Progenitor cell of endocrine pancreas (in vitro differentiated cells): ENCODE data around the gene GRPEL2. TPM values are rescaled to one million over a fixed set of nuclear protein-coding genes. Genes with fewer than 3 reads are reported as not detected.

ENCODE experiments used
- DNase-seq: peaks from one replicate; pipeline ENCODE4 v3.0.0; 2021; ENCODE audit warnings: low spot score; ENCODE audit not compliant: unreplicated experiment
- H3K27ac Mint-ChIP-seq: 2 replicates; pipeline ENCODE4 v1.8.0; 2021; ENCODE audit warnings: mild to moderate bottlenecking, moderate library complexity, mixed read lengths
- H3K27me3 Mint-ChIP-seq: 2 replicates; pipeline ENCODE4 v1.8.0; 2021; ENCODE audit warnings: mixed read lengths
- H3K36me3 Mint-ChIP-seq: 2 replicates; pipeline ENCODE4 v1.8.0; 2022; ENCODE audit warnings: mixed read lengths; ENCODE audit not compliant: insufficient read depth
- H3K4me1 Mint-ChIP-seq: 2 replicates; pipeline ENCODE4 v1.8.0; 2021; ENCODE audit warnings: low read depth, mixed read lengths
- H3K4me3 Mint-ChIP-seq: 2 replicates; pipeline ENCODE4 v1.8.0; 2021; ENCODE audit warnings: low read depth, mild to moderate bottlenecking, moderate library complexity, mixed read lengths
- H3K9me3 Mint-ChIP-seq: 2 replicates; pipeline ENCODE4 v1.8.0; 2021; ENCODE audit warnings: low read depth, mixed read lengths
- total RNA-seq: library from RNA; stranded (reverse); gene quantifications from 2 replicates; pipeline ENCODE4 v1.2.1, GENCODE V29; 2021
- TF ChIP-seq, protein P1 (sequence below): fragments of 200-600 bp; sonication (generic); IDR thresholded peaks from one replicate; pipeline ENCODE4 v1.5.0; 2021; ENCODE audit warnings: antibody characterized with exemption, mild to moderate bottlenecking; ENCODE audit not compliant: unreplicated experiment

The GRPEL2 gene
- total RNA-seq, 1 donor from 2014 or later, result 17.6 TPM

DNA sequence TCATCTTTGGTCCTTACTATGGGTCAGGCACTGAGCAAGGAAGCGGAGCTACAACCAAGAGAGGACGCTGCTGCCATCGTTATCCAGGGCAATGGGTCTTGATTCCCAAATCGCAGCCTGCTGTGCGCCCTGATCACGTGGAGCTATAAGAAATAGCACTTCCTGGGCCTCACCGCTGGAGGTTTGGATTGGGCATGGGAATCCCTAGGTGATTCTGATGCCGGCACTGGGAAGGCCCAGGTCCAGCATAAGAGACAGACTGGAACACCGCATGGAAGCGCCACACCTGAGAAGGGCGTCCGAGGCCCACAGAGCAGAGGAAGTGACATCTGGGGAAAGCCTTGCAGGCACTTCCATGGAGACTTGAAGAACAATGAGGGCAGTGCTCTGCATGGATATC, 30.8 kb downstream of the GRPEL2 start:
- DNase-seq, result no peak
- H3K4me1 Mint-ChIP-seq, result no peaks in the 10 kb centered on the region
- TF ChIP-seq, protein P1, sequence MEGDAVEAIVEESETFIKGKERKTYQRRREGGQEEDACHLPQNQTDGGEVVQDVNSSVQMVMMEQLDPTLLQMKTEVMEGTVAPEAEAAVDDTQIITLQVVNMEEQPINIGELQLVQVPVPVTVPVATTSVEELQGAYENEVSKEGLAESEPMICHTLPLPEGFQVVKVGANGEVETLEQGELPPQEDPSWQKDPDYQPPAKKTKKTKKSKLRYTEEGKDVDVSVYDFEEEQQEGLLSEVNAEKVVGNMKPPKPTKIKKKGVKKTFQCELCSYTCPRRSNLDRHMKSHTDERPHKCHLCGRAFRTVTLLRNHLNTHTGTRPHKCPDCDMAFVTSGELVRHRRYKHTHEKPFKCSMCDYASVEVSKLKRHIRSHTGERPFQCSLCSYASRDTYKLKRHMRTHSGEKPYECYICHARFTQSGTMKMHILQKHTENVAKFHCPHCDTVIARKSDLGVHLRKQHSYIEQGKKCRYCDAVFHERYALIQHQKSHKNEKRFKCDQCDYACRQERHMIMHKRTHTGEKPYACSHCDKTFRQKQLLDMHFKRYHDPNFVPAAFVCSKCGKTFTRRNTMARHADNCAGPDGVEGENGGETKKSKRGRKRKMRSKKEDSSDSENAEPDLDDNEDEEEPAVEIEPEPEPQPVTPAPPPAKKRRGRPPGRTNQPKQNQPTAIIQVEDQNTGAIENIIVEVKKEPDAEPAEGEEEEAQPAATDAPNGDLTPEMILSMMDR, result no peak
- H3K36me3 Mint-ChIP-seq, result no peaks in the 10 kb centered on the region
- no peak overlapping the region for H3K4me3 Mint-ChIP-seq
- H3K9me3 Mint-ChIP-seq, result no peaks in the 10 kb centered on the region
- H3K27me3 Mint-ChIP-seq, result no peaks in the 10 kb centered on the region
- H3K27ac Mint-ChIP-seq, result no peak overlapping the region

DNA sequence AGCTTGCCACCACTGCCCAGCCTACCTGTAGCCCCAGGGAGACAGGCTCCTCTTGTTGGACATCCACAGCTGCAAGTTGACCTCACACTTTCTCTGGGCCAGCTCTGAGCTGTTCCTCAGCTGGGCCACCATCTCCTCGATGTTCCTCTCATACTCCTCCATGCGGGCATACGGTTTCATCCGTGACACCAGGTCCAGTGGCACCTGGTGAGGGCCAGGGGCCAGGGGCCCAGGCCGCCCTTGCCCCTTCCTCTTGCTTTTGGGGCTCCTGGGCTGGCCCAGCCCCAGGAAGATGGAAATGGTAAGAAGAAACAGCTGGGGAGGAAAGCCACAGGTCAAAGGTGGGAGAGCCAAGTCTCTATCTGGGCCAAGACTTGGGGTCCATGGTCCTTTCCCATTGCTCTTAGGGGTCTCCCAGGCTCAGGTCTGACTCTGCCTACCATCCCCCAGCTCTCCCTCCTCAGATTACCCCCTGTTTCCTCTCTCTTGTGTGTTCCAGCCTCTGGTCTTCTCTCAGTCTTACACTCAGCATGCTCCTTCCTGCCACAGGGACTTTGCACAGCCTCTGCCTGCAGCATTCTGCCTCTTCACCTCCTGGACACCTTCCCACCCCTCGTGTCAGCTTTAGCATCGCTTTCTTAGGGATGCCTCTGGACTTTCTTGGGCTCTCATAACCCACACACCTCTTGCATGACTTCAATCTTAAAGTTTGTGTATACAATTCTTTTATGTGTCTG, 31.6 kb downstream of the GRPEL2 start:
- TF ChIP-seq, protein P1, result no peak
- no peaks in the 10 kb centered on the region for H3K27me3 Mint-ChIP-seq
- no peak for DNase-seq
- no peaks in the 10 kb centered on the region for H3K36me3 Mint-ChIP-seq
- H3K4me3 Mint-ChIP-seq, result no peak overlapping the region
- no peak overlapping the region for H3K27ac Mint-ChIP-seq
- no peaks in the 10 kb centered on the region for H3K9me3 Mint-ChIP-seq
- peaks cover under 1% of the 10 kb centered on the region for H3K4me1 Mint-ChIP-seq

DNA sequence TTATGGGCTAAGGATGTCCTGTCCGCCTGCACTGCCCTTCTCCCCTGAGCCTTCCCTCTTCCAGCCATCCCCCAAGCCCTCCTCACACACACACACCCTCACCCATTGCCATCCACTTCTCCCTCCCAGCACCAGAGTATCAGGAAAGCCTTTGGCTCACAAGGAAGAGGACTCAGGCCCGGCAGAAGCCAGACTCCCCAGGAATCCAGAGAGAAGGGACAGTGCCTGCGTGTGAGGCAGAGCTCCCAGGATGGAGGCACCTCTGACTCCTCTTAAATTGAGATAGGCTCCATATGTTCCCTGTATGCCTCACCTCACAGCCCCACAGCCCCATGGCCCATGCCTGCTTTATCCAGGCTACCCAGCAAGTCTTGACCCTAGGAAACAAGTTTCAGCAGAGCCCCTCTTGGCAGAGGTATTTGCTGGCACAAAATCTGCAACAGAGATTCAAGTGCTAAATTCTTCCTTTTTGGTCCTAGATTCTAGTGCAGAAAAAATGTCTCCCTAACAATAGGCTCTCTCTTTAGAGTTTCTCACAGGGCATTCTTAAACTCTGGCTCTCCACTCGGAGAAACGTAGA, 33.0 kb downstream of the GRPEL2 start:
- TF ChIP-seq, protein P1, result no peak
- Mint-ChIP-seq H3K27ac (no peak overlapping the region), H3K36me3 (no peaks in the 10 kb centered on the region), H3K27me3 (no peaks in the 10 kb centered on the region), H3K9me3 (no peaks in the 10 kb centered on the region), H3K4me1 (peaks cover 2% of the 10 kb centered on the region), H3K4me3 (no peak overlapping the region)
- no peak for DNase-seq

DNA sequence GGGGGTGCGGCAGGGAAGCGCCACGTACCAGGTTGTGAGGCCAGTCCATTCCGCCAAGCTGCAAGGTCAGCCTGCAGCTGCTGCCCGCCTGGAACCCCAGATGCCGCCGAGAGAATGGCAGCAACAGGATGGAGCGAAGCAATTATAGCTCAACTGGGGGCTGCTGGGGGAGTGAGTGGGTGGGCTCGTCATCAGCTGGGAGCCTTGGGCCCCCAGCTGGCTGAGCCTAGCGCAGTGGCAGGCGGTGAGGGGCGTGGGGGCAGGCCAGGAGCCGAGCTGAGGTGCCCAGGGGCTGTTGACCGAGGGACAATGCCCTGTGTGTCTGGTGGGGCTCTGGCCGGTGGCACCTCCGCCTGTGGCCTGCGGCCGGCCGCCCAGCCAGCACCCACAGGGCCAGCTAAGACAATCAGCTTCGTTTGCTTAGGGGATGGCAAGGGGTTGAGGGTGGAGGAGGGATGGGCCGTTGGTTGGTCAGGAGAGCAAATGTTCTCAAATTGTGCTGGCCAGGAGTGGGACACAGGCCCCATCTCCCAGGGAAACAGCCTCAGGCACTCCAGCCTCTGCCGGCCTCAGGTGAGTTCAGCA, 34.0 kb downstream of the GRPEL2 start, which contains the start of gene IL17B:
IL17B (minus strand) TSS at position 116 of the 585 bp plus-strand sequence; CDS start at position 49, 67 bp downstream.
- DNase-seq, result no peak
- Mint-ChIP-seq H3K27me3 (no peaks in the 10 kb centered on the region), H3K27ac (no peak within 1 kb of the TSS), H3K9me3 (no peaks in the 10 kb centered on the region), H3K36me3 (no peaks in the 10 kb centered on the region), H3K4me1 (peaks cover 2% of the 10 kb centered on the region), H3K4me3 (no peak within 1 kb of the TSS)
- TF ChIP-seq, protein P1, result no peak

DNA sequence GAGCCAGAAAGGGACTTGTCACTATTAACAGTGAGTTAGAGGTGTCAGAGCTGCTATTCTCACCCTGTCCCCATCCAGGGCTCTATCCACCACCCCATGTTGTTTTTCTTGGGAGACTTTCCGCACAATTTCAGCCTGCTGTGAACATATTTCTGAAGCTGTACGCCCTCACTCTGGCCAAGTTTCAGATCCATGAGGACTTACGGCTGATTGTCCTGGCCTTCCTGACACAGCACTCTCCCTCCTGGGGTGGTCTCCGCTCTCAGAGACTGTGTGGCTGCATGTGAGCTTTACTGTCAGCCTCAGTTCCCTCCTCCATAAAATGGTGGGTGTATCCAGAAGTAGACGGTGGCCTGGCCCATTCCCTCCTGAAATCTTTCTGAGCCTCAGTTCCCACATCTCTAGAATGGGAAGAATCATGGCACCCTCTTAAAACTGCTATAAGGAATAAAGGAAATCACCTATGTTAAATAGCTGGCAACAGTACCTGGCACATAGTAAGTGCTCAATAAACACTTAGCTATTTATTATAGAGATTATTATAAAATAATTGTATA, 34.6 kb downstream of the GRPEL2 start:
- no peaks in the 10 kb centered on the region for H3K9me3 Mint-ChIP-seq
- no peaks in the 10 kb centered on the region for H3K27me3 Mint-ChIP-seq
- no peak overlapping the region for H3K27ac Mint-ChIP-seq
- no peaks in the 10 kb centered on the region for H3K36me3 Mint-ChIP-seq
- TF ChIP-seq, protein P1, result no peak
- peaks cover 2% of the 10 kb centered on the region for H3K4me1 Mint-ChIP-seq
- H3K4me3 Mint-ChIP-seq, result no peak overlapping the region
- DNase-seq, result no peak
